Measurements from ENCODE around the gene EFNA3. TPM values are rescaled to one million over a fixed set of nuclear protein-coding genes. Genes with fewer than 3 reads are reported as not detected.

The EFNA3 gene
- polyA plus RNA-seq, 3 donors: 0.45 to 1.7 (median 0.92) TPM

DNA sequence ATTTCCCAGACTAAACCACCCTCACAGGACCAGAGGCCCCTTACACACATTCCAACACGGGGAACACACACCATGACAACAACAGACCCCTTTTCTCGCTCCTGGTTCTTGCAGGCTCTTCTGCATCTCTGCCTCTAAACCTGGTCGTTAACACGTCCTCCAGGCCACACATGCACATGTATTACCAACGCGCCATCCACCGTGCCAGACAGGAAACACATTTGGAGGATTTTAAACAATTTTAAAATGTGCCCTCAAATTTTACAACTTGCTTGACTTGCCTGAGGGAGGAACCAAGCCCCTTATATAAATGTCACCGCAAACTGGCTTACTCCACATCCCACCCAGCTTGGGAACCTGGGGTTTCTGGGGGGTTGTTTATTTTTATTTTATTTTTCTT lies 32.2 kb downstream of the EFNA3 start:
- Histone ChIP-seq H4K20me1 (ENCODE audit: insufficient read depth, low read length) (no peaks in the 10 kb centered on the region), H3K79me2 (ENCODE audit: insufficient read depth, low read length) (no peaks in the 10 kb centered on the region), H3K9ac (ENCODE audit: insufficient read depth, low read length, poor library complexity, severe bottlenecking) (no peak overlapping the region), H3K27ac (ENCODE audit: low read depth in 1 of 2, low read length in 2 of 2) (no peak overlapping the region), H3K9me3 (replicated peaks in 1 of 2; ENCODE audit: control insufficient read depth in 1 of 2, insufficient read depth in 1 of 2, low read length in 2 of 2) (no peaks in the 10 kb centered on the region), H3K4me3 (replicated peaks in 1 of 3; ENCODE audit: low read depth in 2 of 3, low read length in 3 of 3) (no peak overlapping the region), H3K4me1 (ENCODE audit: control insufficient read depth in 1 of 2, insufficient read depth in 2 of 2, low read length in 2 of 2) (peaks cover 0 to 2% of the 10 kb centered on the region in 2 donors), H3K36me3 (replicated peaks in 1 of 2; ENCODE audit: control insufficient read depth in 1 of 2, insufficient read depth in 2 of 2, low read length in 2 of 2) (no peaks in the 10 kb centered on the region), H3K4me2 (replicated peaks; ENCODE audit: extremely low read depth, low read length, poor library complexity, severe bottlenecking) (no peak overlapping the region), H3K27me3 (ENCODE audit: control insufficient read depth in 2 of 2, insufficient read depth in 2 of 2, low read length in 2 of 2) (no peaks in the 10 kb centered on the region), H2AFZ (ENCODE audit: insufficient read depth, low read depth, low read length, poor library complexity, severe bottlenecking) (no peak overlapping the region)
- H3K27me3 Mint-ChIP-seq (ENCODE audit: low read depth in 3 of 3): peaks cover 0 to 6% (median 4%) of the 10 kb centered on the region in 3 donors
- no peaks in the 10 kb centered on the region for H3K36me3 Mint-ChIP-seq
- H3K27ac Mint-ChIP-seq: no peak overlapping the region
- TF ChIP-seq, protein P1, sequence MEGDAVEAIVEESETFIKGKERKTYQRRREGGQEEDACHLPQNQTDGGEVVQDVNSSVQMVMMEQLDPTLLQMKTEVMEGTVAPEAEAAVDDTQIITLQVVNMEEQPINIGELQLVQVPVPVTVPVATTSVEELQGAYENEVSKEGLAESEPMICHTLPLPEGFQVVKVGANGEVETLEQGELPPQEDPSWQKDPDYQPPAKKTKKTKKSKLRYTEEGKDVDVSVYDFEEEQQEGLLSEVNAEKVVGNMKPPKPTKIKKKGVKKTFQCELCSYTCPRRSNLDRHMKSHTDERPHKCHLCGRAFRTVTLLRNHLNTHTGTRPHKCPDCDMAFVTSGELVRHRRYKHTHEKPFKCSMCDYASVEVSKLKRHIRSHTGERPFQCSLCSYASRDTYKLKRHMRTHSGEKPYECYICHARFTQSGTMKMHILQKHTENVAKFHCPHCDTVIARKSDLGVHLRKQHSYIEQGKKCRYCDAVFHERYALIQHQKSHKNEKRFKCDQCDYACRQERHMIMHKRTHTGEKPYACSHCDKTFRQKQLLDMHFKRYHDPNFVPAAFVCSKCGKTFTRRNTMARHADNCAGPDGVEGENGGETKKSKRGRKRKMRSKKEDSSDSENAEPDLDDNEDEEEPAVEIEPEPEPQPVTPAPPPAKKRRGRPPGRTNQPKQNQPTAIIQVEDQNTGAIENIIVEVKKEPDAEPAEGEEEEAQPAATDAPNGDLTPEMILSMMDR (IDR thresholded peaks at IDR 0.05): no peak
- DNase-seq: no peak
- H3K4me1 Mint-ChIP-seq: peaks cover 8% of the 10 kb centered on the region
- WGBS (ENCODE audit: insufficient coverage): 16% methylated on average over 4 of the region's 8 CpGs
- H3K9me3 Mint-ChIP-seq: peaks cover 0 to 3% (median 0%) of the 10 kb centered on the region in 7 donors
- intact Hi-C loops (cut with micrococcal nuclease): no loop called here
- no peak overlapping the region for H3K4me3 Mint-ChIP-seq

DNA sequence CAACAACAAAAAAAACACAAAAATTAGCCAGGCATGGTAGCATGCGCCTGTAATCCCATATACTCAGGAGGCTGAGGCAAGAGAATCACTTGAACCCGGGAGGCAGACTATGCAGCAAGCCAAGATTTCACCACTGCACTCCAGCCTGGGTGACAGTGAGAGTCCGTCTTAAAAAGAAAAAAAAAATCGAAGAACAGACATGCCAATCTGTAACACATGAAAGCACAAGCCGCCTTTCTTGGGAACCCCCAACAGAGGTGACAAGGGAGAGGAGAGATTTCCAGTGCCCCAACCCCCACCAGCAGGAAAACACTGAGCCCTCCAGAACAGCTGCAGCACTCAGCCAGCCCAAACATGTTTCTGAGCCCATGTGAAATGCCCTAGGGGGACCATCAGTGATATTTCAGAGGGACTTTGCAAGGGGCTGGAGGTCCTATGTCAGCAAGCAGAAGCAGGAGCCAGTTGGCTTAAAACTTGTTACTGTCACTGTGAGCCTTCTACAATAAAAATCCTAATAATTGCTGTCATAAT lies 34.9 kb downstream of the EFNA3 start:
- intact Hi-C loops (cut with micrococcal nuclease): no loop called here
- H3K4me3 ChIP-seq (replicated peaks in 1 of 3; ENCODE audit: low read depth in 2 of 3, low read length in 3 of 3): no peak overlapping the region
- H4K20me1 ChIP-seq (ENCODE audit: insufficient read depth, low read length): no peaks in the 10 kb centered on the region
- Mint-ChIP-seq H3K27me3 (ENCODE audit: low read depth in 3 of 3) (peaks cover 0 to 12% (median 4%) of the 10 kb centered on the region in 3 donors), H3K36me3 (no peaks in the 10 kb centered on the region), H3K9me3 (peaks cover 0 to 3% (median 0%) of the 10 kb centered on the region in 7 donors), H3K27ac (no peak overlapping the region), H3K4me3 (no peak overlapping the region), H3K4me1 (peaks cover 2% of the 10 kb centered on the region)
- H3K4me1 ChIP-seq (ENCODE audit: control insufficient read depth in 1 of 2, insufficient read depth in 2 of 2, low read length in 2 of 2): peaks cover 0 to 1% of the 10 kb centered on the region in 2 donors
- TF ChIP-seq, protein P1 (IDR thresholded peaks at IDR 0.05): no peak
- no peaks in the 10 kb centered on the region for H3K9me3 ChIP-seq (replicated peaks in 1 of 2; ENCODE audit: control insufficient read depth in 1 of 2, insufficient read depth in 1 of 2, low read length in 2 of 2)
- no peak overlapping the region for H3K9ac ChIP-seq (ENCODE audit: insufficient read depth, low read length, poor library complexity, severe bottlenecking)
- H3K79me2 ChIP-seq (ENCODE audit: insufficient read depth, low read length): no peaks in the 10 kb centered on the region
- H2AFZ ChIP-seq (ENCODE audit: insufficient read depth, low read depth, low read length, poor library complexity, severe bottlenecking): no peak overlapping the region
- H3K27ac ChIP-seq (ENCODE audit: low read depth in 1 of 2, low read length in 2 of 2): no peak overlapping the region
- DNase-seq: no peak
- H3K27me3 ChIP-seq (ENCODE audit: control insufficient read depth in 2 of 2, insufficient read depth in 2 of 2, low read length in 2 of 2): no peaks in the 10 kb centered on the region
- H3K4me2 ChIP-seq (replicated peaks; ENCODE audit: extremely low read depth, low read length, poor library complexity, severe bottlenecking): no peak overlapping the region
- WGBS (ENCODE audit: insufficient coverage): 100% methylated on average over 1 of the region's 5 CpGs
- H3K36me3 ChIP-seq (replicated peaks in 1 of 2; ENCODE audit: control insufficient read depth in 1 of 2, insufficient read depth in 2 of 2, low read length in 2 of 2): no peaks in the 10 kb centered on the region

Data from CD14-positive monocyte (primary cell).